Spleen (tissue), 11 donors: ENCODE data around the gene ATRX. TPM values are rescaled to one million over a fixed set of nuclear protein-coding genes. Genes with fewer than 3 reads are reported as not detected.
A peak's percentile ranks its signal among the peaks of the same experiment; 100 is the strongest.
"Not testable (repeated sequence)": the region's sequence is repeated elsewhere in the genome, so short reads cannot be mapped to it uniquely, and the experiment has no call there.

Experiments used
- DNase-seq: peaks from one replicate; pipeline ENCODE4 v3.0.0-alpha.2; 2020
- H3K27ac ChIP-seq, 8 donors: fragments of 200-600 bp; sonication (generic) in 7 of 8; 1 replicate in 4 of 8; 2 replicates in 4 of 8; pipeline versions ENCODE4 v1.5.0 to v1.8.0; 2016 to 2021; ENCODE audit warnings: inconsistent platforms in 4 of 8, mild to moderate bottlenecking in 4 of 8, moderate library complexity in 1 of 8
- H3K27me3 ChIP-seq, 7 donors: fragments of 200-600 bp; sonication (generic) in 6 of 7; replicated peaks in 1 of 7; 1 replicate in 4 of 7; 2 replicates in 3 of 7; pipeline versions ENCODE4 v1.5.0 to v1.8.0; 2016 to 2021; ENCODE audit warnings: inconsistent platforms in 3 of 7, mild to moderate bottlenecking in 1 of 7
- H3K36me3 ChIP-seq, 6 donors: fragments of 200-600 bp; sonication (generic) in 5 of 6; 1 replicate in 4 of 6; 2 replicates in 2 of 6; pipeline versions ENCODE4 v1.5.0 to v1.8.0; 2016 to 2021; ENCODE audit warnings: inconsistent platforms in 2 of 6
- H3K4me1 ChIP-seq, 6 donors: fragments of 200-600 bp; sonication (generic) in 5 of 6; 1 replicate in 3 of 6; 2 replicates in 3 of 6; pipeline versions ENCODE4 v1.5.0 to v1.8.0; 2016 to 2021; ENCODE audit warnings: inconsistent platforms in 3 of 6
- H3K4me3 ChIP-seq, 8 donors: fragments of 200-600 bp; sonication (generic) in 7 of 8; 1 replicate in 4 of 8; 2 replicates in 4 of 8; pipeline versions ENCODE4 v1.5.0 to v1.8.0; 2016 to 2021; ENCODE audit warnings: inconsistent platforms in 4 of 8, mild to moderate bottlenecking in 4 of 8, moderate library complexity in 2 of 8
- H3K9me3 ChIP-seq, 8 donors: fragments of 200-600 bp; sonication (generic) in 7 of 8; 1 replicate in 4 of 8; 2 replicates in 4 of 8; pipeline versions ENCODE4 v1.5.0 to v1.8.0; 2016 to 2021; ENCODE audit warnings: inconsistent platforms in 4 of 8
- POLR2A ChIP-seq, 3 donors: fragments of 450-650 bp; IDR thresholded peaks; one replicate each; pipeline ENCODE4 v1.5.1; 2017; ENCODE audit warnings: antibody characterized with exemption in 3 of 3, mild to moderate bottlenecking in 1 of 3
- POLR2AphosphoS5 ChIP-seq, 3 donors: sonication (generic); formaldehyde crosslinking; IDR thresholded peaks; one replicate each; pipeline ENCODE4 v1.5.1; 2017; ENCODE audit warnings: antibody characterized with exemption in 3 of 3
- WGBS, 5 donors: extraction: QIAGEN DNeasy Blood & Tissue Kit in 3 of 5; methylation state at CpG; one replicate each; pipeline versions ENCODE4 v1.1.5 to v1.1.7; 2013 to 2018; 5-methylcytosine and 5-hydroxymethylcytosine counted together
- intact Hi-C: fragments of 100-400 bp; cut with DNase I; formaldehyde crosslinking; loops from one replicate; pipeline ENCODE4 v1.15.0; 2023; ENCODE audit warnings: low total_unique reads
- polyA plus RNA-seq, 3 donors: library from polyadenylated mRNA; stranded (reverse); fragments of 200-250 nt; gene quantifications; one replicate each; pipeline ENCODE4 v1.2.1, GENCODE V29; 2013
- total RNA-seq, 7 donors: library from RNA; depleted of rRNA in 3 of 7; stranded (reverse); fragments of >200 nt in 3 of 7; fragmentation: NEBNext Ultra II Directional in 4 of 7; extraction: Animal tissue kit (Norgen Biotek cat#: 25700) in 4 of 7; gene quantifications; one replicate each; pipeline versions ENCODE4 v1.1.0 to v1.2.1, GENCODE V29; 2016 to 2021
- TF ChIP-seq, protein P1 (sequence below), 11 experiments: fragments of 200-600 bp in 7 of 11; fragments of 450-650 bp in 4 of 11; sonication (generic) in 4 of 11; IDR thresholded peaks in 8 of 11; conservative IDR thresholded peaks in 3 of 11; 1 replicate in 7 of 11; 2 replicates in 4 of 11; pipeline versions ENCODE4 v1.4.0 to v1.8.0; 2016 to 2021; ENCODE audit warnings: antibody characterized with exemption in 11 of 11, inconsistent platforms in 4 of 11, mild to moderate bottlenecking in 1 of 11
- donor health status: healthy with polysubstance abuse.
- donor health status: DM: no; HTN: no; CAD: no; lungs with moderate emphysema.
- donor health status: DM: no; HTN: no; CAD: no.
- donor health status: Bipolar disorder and iron deficiency.
- donor health status: healthy.
- donor health status: DM: no; HTN: no; CAD: no.
- donor health status: DM: yes; HTN: yes; CAD: no.

ATRX gene
- total and polyA plus RNA-seq, 10 donors = 8.2 to 150 (median 109) TPM

- Histone ChIP-seq H3K4me3 (no peak overlapping the region), H3K27ac (no peak overlapping the region), H3K27me3 (no peaks in the 10 kb centered on the region), H3K36me3 (peaks cover 0 to 29% (median 4%) of the 10 kb centered on the region in 6 donors), H3K4me1 (no peaks in the 10 kb centered on the region), H3K9me3 (peaks cover 0 to 11% (median 0%) of the 10 kb centered on the region in 8 donors)
- DNase-seq = no peak
- TF ChIP-seq POLR2A (IDR thresholded peaks at IDR 0.05) = no peak
- no peak for TF ChIP-seq POLR2AphosphoS5 (IDR thresholded peaks at IDR 0.05)
- TF ChIP-seq, protein P1, sequence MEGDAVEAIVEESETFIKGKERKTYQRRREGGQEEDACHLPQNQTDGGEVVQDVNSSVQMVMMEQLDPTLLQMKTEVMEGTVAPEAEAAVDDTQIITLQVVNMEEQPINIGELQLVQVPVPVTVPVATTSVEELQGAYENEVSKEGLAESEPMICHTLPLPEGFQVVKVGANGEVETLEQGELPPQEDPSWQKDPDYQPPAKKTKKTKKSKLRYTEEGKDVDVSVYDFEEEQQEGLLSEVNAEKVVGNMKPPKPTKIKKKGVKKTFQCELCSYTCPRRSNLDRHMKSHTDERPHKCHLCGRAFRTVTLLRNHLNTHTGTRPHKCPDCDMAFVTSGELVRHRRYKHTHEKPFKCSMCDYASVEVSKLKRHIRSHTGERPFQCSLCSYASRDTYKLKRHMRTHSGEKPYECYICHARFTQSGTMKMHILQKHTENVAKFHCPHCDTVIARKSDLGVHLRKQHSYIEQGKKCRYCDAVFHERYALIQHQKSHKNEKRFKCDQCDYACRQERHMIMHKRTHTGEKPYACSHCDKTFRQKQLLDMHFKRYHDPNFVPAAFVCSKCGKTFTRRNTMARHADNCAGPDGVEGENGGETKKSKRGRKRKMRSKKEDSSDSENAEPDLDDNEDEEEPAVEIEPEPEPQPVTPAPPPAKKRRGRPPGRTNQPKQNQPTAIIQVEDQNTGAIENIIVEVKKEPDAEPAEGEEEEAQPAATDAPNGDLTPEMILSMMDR (IDR thresholded peaks at IDR 0.05 in 8 of 11, conservative IDR thresholded peaks at IDR 0.05 in 3 of 11) = no peak
- intact Hi-C loops = no loop called here
These were observed 229.7 kb downstream of the ATRX start for GRCh38 chrX:77556276-77556675.

DNA sequence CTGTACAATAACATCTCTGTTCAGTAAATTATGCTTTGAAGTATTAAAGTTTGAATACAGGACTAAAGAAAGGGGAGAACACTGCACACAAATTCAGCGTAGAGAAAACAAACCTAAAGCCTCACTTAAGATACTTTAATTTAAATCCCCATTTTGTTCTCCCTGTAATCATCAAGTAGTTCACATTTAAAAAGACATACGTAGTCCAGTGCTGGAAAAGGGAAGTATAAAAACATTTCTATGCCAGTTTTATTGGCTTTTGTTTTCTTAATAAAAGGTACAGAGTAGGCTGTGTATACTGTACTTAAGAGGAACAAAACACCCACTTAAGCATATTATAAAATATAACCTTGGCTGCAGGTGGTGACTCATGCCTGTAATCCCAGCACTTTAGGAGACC, 237.3 kb downstream of the ATRX start:
- DNase-seq = no peak
- intact Hi-C loops = no loop called here
- Histone ChIP-seq H3K9me3 (peaks cover 0 to 14% (median 0%) of the 10 kb centered on the region in 8 donors), H3K27me3 (no peaks in the 10 kb centered on the region), H3K4me1 (no peaks in the 10 kb centered on the region), H3K4me3 (no peak overlapping the region), H3K27ac (no peak overlapping the region), H3K36me3 (peaks cover 0 to 12% (median 0%) of the 10 kb centered on the region in 6 donors)
- WGBS, 5 donors = 68 to 85% (median 72%) methylated on average over 2 of the region's 2 CpGs
- TF ChIP-seq POLR2A (IDR thresholded peaks at IDR 0.05) (no peak), POLR2AphosphoS5 (IDR thresholded peaks at IDR 0.05) (no peak)
- TF ChIP-seq, protein P1 (IDR thresholded peaks at IDR 0.05 in 8 of 11, conservative IDR thresholded peaks at IDR 0.05 in 3 of 11) = no peak

GRCh38 chrX:77539778-77540177, 246.2 kb downstream of the ATRX start:
- WGBS, 5 donors = 77 to 98% (median 89%) methylated on average over 2 of the region's 2 CpGs
- DNase-seq, intact Hi-C loops, H3K27ac ChIP-seq, H3K27me3 ChIP-seq, H3K4me3 ChIP-seq, H3K4me1 ChIP-seq: not testable (repeated sequence)
- H3K36me3 ChIP-seq = peaks cover 0 to 11% (median 0%) of the 10 kb centered on the region in 6 donors
- H3K9me3 ChIP-seq = peaks cover 6 to 50% (median 16%) of the 10 kb centered on the region in 8 donors

DNA sequence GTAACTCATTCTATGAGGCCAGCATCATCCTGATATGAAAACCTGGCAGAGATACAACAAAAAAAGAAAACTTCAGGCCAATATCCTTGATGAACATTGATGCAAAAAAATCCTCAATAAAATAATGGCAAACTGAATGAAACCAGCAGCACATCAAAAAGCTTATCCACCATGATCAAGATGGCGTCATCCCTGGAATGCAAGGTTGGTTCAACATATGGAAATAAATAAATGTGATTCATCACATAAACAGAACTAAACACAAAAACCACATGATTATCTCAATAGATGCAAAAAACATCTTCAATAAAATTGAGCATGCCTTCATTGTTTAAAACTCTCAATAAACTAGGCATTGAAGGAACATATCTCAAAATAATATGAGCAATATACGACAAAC, 254.8 kb downstream of the ATRX start:
- DNase-seq, H3K4me3 ChIP-seq, H3K4me1 ChIP-seq, H3K27ac ChIP-seq, H3K27me3 ChIP-seq, intact Hi-C loops: not testable (repeated sequence)
- WGBS, 5 donors = 88 to 100% (median 94%) methylated on average over 2 of the region's 2 CpGs
- H3K36me3 ChIP-seq = peaks cover 0 to 12% (median 0%) of the 10 kb centered on the region in 6 donors
- H3K9me3 ChIP-seq = peaks cover 0 to 27% (median 19%) of the 10 kb centered on the region in 8 donors

GRCh38 chrX:77528034-77528433, 258.0 kb downstream of the ATRX start:
- TF ChIP-seq POLR2A (IDR thresholded peaks at IDR 0.05) (no peak), POLR2AphosphoS5 (IDR thresholded peaks at IDR 0.05) (no peak)
- TF ChIP-seq, protein P1 (IDR thresholded peaks at IDR 0.05 in 8 of 11, conservative IDR thresholded peaks at IDR 0.05 in 3 of 11) = no peak
- H3K4me1 ChIP-seq = no peaks in the 10 kb centered on the region

More at GRCh38 chrX:77528034-77528433, 258.0 kb downstream of the ATRX start:
- intact Hi-C loops = no loop called here
- H3K27me3 ChIP-seq = no peaks in the 10 kb centered on the region
- no peak overlapping the region for H3K27ac ChIP-seq
- H3K9me3 ChIP-seq = peaks cover 0 to 27% (median 19%) of the 10 kb centered on the region in 8 donors
- WGBS, 5 donors = 81 to 100% (median 90%) methylated on average over 1 to 7 of the region's 7 CpGs
- H3K36me3 ChIP-seq = peaks cover 0 to 10% (median 0%) of the 10 kb centered on the region in 6 donors
- DNase-seq = peak; percentile 25
- no peak overlapping the region for H3K4me3 ChIP-seq
